ENCODE data around the gene SFMBT2.
"Not testable (repeated sequence)": the region's sequence is repeated elsewhere in the genome, so short reads cannot be mapped to it uniquely, and the experiment has no call there.

SFMBT2 gene

GRCh38 chr10:7320072-7320471 is 90.8 kb downstream of the SFMBT2 start:
- no peak for DNase-seq (ENCODE audit: low spot score)

GRCh38 chr10:7319632-7320031 is 91.2 kb downstream of the SFMBT2 start:
- no peak for DNase-seq (ENCODE audit: low spot score)

- no peak for DNase-seq (ENCODE audit: low spot score)
Measured at GRCh38 chr10:7318836-7319235, 92.0 kb downstream of the SFMBT2 start.

- no peak for DNase-seq (ENCODE audit: low spot score)
Measured at GRCh38 chr10:7317786-7318446, 92.9 kb downstream of the SFMBT2 start.

- DNase-seq (ENCODE audit: low spot score): no peak
Measured at GRCh38 chr10:7316839-7317238, 94.0 kb downstream of the SFMBT2 start.

- no peak for DNase-seq (ENCODE audit: low spot score)
Measured at GRCh38 chr10:7315906-7316305, 94.9 kb downstream of the SFMBT2 start.

GRCh38 chr10:7314170-7314569 is 96.7 kb downstream of the SFMBT2 start:
- DNase-seq (ENCODE audit: low spot score): no peak

- DNase-seq (ENCODE audit: low spot score): no peak
Measured at GRCh38 chr10:7312488-7312857, 98.4 kb downstream of the SFMBT2 start.

- DNase-seq (ENCODE audit: low spot score): not testable (repeated sequence)
Measured at GRCh38 chr10:7311850-7312487, 98.9 kb downstream of the SFMBT2 start.

GRCh38 chr10:7311218-7311849 is 99.5 kb downstream of the SFMBT2 start:
- DNase-seq (ENCODE audit: low spot score): no peak

GRCh38 chr10:7310076-7310475 is 100.8 kb downstream of the SFMBT2 start:
- DNase-seq (ENCODE audit: low spot score): no peak

- DNase-seq (ENCODE audit: low spot score): no peak
Measured at GRCh38 chr10:7308826-7309225, 102.0 kb downstream of the SFMBT2 start.

GRCh38 chr10:7306616-7307015 is 104.2 kb downstream of the SFMBT2 start:
- no peak for DNase-seq (ENCODE audit: low spot score)

- no peak for DNase-seq (ENCODE audit: low spot score)
Measured at GRCh38 chr10:7306147-7306546, 104.7 kb downstream of the SFMBT2 start.

GRCh38 chr10:7305053-7305452 is 105.8 kb downstream of the SFMBT2 start:
- no peak for DNase-seq (ENCODE audit: low spot score)

- DNase-seq (ENCODE audit: low spot score): no peak
Measured at GRCh38 chr10:7304110-7304509, 106.7 kb downstream of the SFMBT2 start.

- no peak for DNase-seq (ENCODE audit: low spot score)
Measured at GRCh38 chr10:7302930-7303557, 107.8 kb downstream of the SFMBT2 start.

GRCh38 chr10:7302392-7302906 is 108.4 kb downstream of the SFMBT2 start:
- no peak for DNase-seq (ENCODE audit: low spot score)

- DNase-seq (ENCODE audit: low spot score): no peak
Measured at GRCh38 chr10:7301006-7301778, 109.6 kb downstream of the SFMBT2 start.

- DNase-seq (ENCODE audit: low spot score): no peak
Measured at GRCh38 chr10:7300384-7300971, 110.4 kb downstream of the SFMBT2 start.

GRCh38 chr10:7299601-7300325 is 111.1 kb downstream of the SFMBT2 start:
- not testable (repeated sequence) for DNase-seq (ENCODE audit: low spot score)
